B cell (primary cell): ENCODE results near the gene TCEA3. TPM values are rescaled to one million over a fixed set of nuclear protein-coding genes. Genes with fewer than 3 reads are reported as not detected.

ENCODE experiments used
- ATAC-seq: fragments of 200-7000 bp; cut with Tn5 transposase; one replicate; pipeline ENCODE4 v1.10.0; 2021; ENCODE audit warnings: low read depth, mild to moderate bottlenecking, moderate number of reproducible peaks, moderate library complexity
- CTCF ChIA-PET: fragments of 350-600 bp; sonication (Branson Sonifier 250); formaldehyde crosslinking; loops from one replicate; lab custom pipeline; 2021; ENCODE audit warnings: antibody characterized with exemption, inconsistent platforms; lab: Charles Lee
- POLR2A ChIA-PET: fragments of 350-600 bp; sonication (Branson Sonifier 250); formaldehyde crosslinking; loops from one replicate; lab custom pipeline; 2021; ENCODE audit warnings: antibody characterized with exemption; lab: Charles Lee
- DNase-seq: peaks from one replicate; pipeline ENCODE4 v3.0.0; 2013
- H2AFZ ChIP-seq: 2 replicates; pipeline ENCODE4 v1.6.1; 2012; ENCODE audit warnings: mild to moderate bottlenecking, low read depth, low read length; ENCODE audit not compliant: insufficient read depth, poor library complexity, severe bottlenecking
- H3K27ac ChIP-seq, 2 donors: 1 replicate in 1 of 2; 2 replicates in 1 of 2; pipeline ENCODE4 v1.5.1; 2012 to 2013; ENCODE audit warnings: low read length in 2 of 2, mild to moderate bottlenecking in 2 of 2, moderate library complexity in 1 of 2
- H3K27me3 ChIP-seq, 4 experiments: fragments of 200-600 bp in 1 of 4; sonication (generic) in 1 of 4; replicated peaks in 1 of 4; 1 replicate in 2 of 4; 2 replicates in 2 of 4; pipeline versions ENCODE4 v1.6.1 to v1.7.0; 2013 to 2016; ENCODE audit warnings: low read length in 3 of 4, mild to moderate bottlenecking in 2 of 4, mixed read lengths in 1 of 4, moderate library complexity in 1 of 4; ENCODE audit not compliant: insufficient read depth in 4 of 4, control insufficient read depth in 3 of 4; ENCODE audit errors: control extremely low read depth in 1 of 4
- H3K36me3 ChIP-seq, 2 experiments: replicated peaks in 1 of 2; 1 replicate in 1 of 2; 2 replicates in 1 of 2; pipeline versions ENCODE4 v1.6.1 to v1.7.1; 2013; ENCODE audit warnings: low read length in 1 of 2; ENCODE audit not compliant: insufficient read depth in 2 of 2, control insufficient read depth in 1 of 2; ENCODE audit errors: control extremely low read depth in 1 of 2, extremely low read depth in 1 of 2
- H3K4me1 ChIP-seq, 2 donors: fragments of 200-600 bp in 1 of 2; sonication (generic) in 1 of 2; 1 replicate in 1 of 2; 2 replicates in 1 of 2; pipeline versions ENCODE4 v1.5.1 to v1.6.1; 2013 to 2017; ENCODE audit warnings: low read length in 2 of 2; ENCODE audit not compliant: control insufficient read depth in 2 of 2, insufficient read depth in 2 of 2
- H3K4me2 ChIP-seq: replicated peaks from 2 replicates; pipeline ENCODE3; 2012; ENCODE audit warnings: mild to moderate bottlenecking, low read depth, low read length; ENCODE audit not compliant: poor library complexity, severe bottlenecking
- H3K4me3 ChIP-seq, 5 experiments: fragments of 200-600 bp in 1 of 5; sonication (generic) in 1 of 5; 1 replicate in 3 of 5; 2 replicates in 2 of 5; pipeline versions ENCODE4 v1.5.1 to v1.7.0; 2011 to 2016; ENCODE audit warnings: low read length in 4 of 5, mild to moderate bottlenecking in 4 of 5, low read depth in 2 of 5, control low read depth in 1 of 5, moderate library complexity in 1 of 5; ENCODE audit not compliant: insufficient read depth in 1 of 5; ENCODE audit errors: control extremely low read depth in 1 of 5, extremely low read depth in 1 of 5
- H3K79me2 ChIP-seq: fragments of 200-600 bp; sonication (generic); one replicate; pipeline ENCODE4 v1.6.0; 2016; ENCODE audit warnings: low read length; ENCODE audit not compliant: control insufficient read depth, insufficient read depth
- H3K9ac ChIP-seq: fragments of 200-600 bp; sonication (generic); 2 replicates; pipeline ENCODE4 v1.6.1; 2017; ENCODE audit warnings: mild to moderate bottlenecking, low read length, moderate library complexity
- H3K9me3 ChIP-seq, 3 donors: one replicate each; pipeline versions ENCODE4 v1.6.1 to v1.7.1; 2013; ENCODE audit warnings: low read length in 2 of 3; ENCODE audit not compliant: control insufficient read depth in 2 of 3, insufficient read depth in 1 of 3; ENCODE audit errors: control extremely low read depth in 1 of 3
- H4K20me1 ChIP-seq: 2 replicates; pipeline ENCODE4 v1.6.0; 2012; ENCODE audit warnings: mild to moderate bottlenecking, low read length; ENCODE audit not compliant: insufficient read depth, control insufficient read depth, poor library complexity, severe bottlenecking
- H3K27ac Mint-ChIP-seq: one replicate; pipeline ENCODE4 v1.8.0; 2021; ENCODE audit warnings: mixed read lengths
- H3K27me3 Mint-ChIP-seq: one replicate; pipeline ENCODE4 v1.8.0; 2021; ENCODE audit warnings: mixed read lengths
- H3K4me1 Mint-ChIP-seq: one replicate; pipeline ENCODE4 v1.8.0; 2021; ENCODE audit warnings: mixed read lengths
- H3K4me3 Mint-ChIP-seq: one replicate; pipeline ENCODE4 v1.8.0; 2021; ENCODE audit warnings: mixed read lengths
- H3K9me3 Mint-ChIP-seq: one replicate; pipeline ENCODE4 v1.8.0; 2022; ENCODE audit warnings: mixed read lengths; ENCODE audit not compliant: insufficient read depth
- CTCF ChIP-seq: fragments of 200-600 bp; IDR thresholded peaks from one replicate; pipeline ENCODE4 v1.8.0; 2022; ENCODE audit warnings: antibody characterized with exemption, mild to moderate bottlenecking
- EZH2 ChIP-seq: IDR thresholded peaks from 2 replicates; pipeline ENCODE4 v1.6.1; 2012; ENCODE audit warnings: borderline replicate concordance, low read depth, mild to moderate bottlenecking, moderate library complexity, low read length; ENCODE audit not compliant: insufficient read depth, poor library complexity, severe bottlenecking
- WGBS: methylation state at CpG from one replicate; pipeline ENCODE4 v1.1.5; 2013; ENCODE audit warnings: missing lambda C conversion rate; ENCODE audit not compliant: insufficient coverage; 5-methylcytosine and 5-hydroxymethylcytosine counted together
- intact Hi-C: fragments of 100-400 bp; cut with micrococcal nuclease; formaldehyde crosslinking; loops from one replicate; pipeline ENCODE4 v1.10.0; 2022
- polyA plus RNA-seq: library from polyadenylated mRNA; depleted of rRNA; stranded (reverse); fragments of >200 nt; gene quantifications from 2 replicates; pipeline ENCODE4 v1.2.3, GENCODE V29; 2012
- total RNA-seq, 2 donors: library from RNA; stranded (reverse); fragments of 120-200 nt in 1 of 2; gene quantifications; 1 replicate in 1 of 2; 2 replicates in 1 of 2; pipeline versions ENCODE4 v1.2.3 to v1.2.4, GENCODE V29; 2013 to 2022

The TCEA3 gene
- total and polyA plus RNA-seq, 2 donors (not counting 1 experiment from before 2014, with no cell fraction given): 0.22 TPM; not detected in 1

- Histone ChIP-seq H3K4me3 (no peak overlapping the region), H3K27me3 (no peaks in the 10 kb centered on the region), H4K20me1 (no peaks in the 10 kb centered on the region), H3K9ac (no peak overlapping the region), H3K27ac (no peak overlapping the region), H3K4me2 (no peak overlapping the region), H3K4me1 (no peaks in the 10 kb centered on the region), H3K9me3 (peaks cover 6 to 34% (median 29%) of the 10 kb centered on the region in 3 donors), H3K36me3 (peaks cover 0 to 17% of the 10 kb centered on the region in 2 experiments), H3K79me2 (no peaks in the 10 kb centered on the region), H2AFZ (no peak overlapping the region)
- WGBS: no CpG with 5 or more reads among the region's 3 CpGs
- DNase-seq (no peak), ATAC-seq (no peak)
- Mint-ChIP-seq H3K4me1 (no peaks in the 10 kb centered on the region), H3K9me3 (peaks cover 18% of the 10 kb centered on the region), H3K4me3 (no peak overlapping the region), H3K27me3 (no peaks in the 10 kb centered on the region), H3K27ac (no peak overlapping the region)
- CTCF ChIA-PET: no interaction called here
- intact Hi-C loops: no loop called here
- POLR2A ChIA-PET: no interaction called here
- no peak for TF ChIP-seq CTCF
- TF ChIP-seq EZH2: no peak
These were observed 66.2 kb downstream of the TCEA3 start for GRCh38 chr1:23358310-23358875.

- no peaks in the 10 kb centered on the region for H3K27me3 ChIP-seq
- H3K27me3 Mint-ChIP-seq: no peaks in the 10 kb centered on the region
- ChIA-PET POLR2A (no interaction called here), CTCF (interaction anchor here (0.7 to 1.4 kb wide), 2 partner anchors 12 to 173 kb away, joined by 4 read pairs; partner anchors contain the start of gene HNRNPR)
- DNase-seq: no peak
- no peaks in the 10 kb centered on the region for H3K79me2 ChIP-seq
- H3K4me1 ChIP-seq: no peaks in the 10 kb centered on the region
- H3K36me3 ChIP-seq: peaks cover 0 to 10% of the 10 kb centered on the region in 2 experiments
- no peaks in the 10 kb centered on the region for H4K20me1 ChIP-seq
- TF ChIP-seq CTCF (no peak), EZH2 (no peak)
- intact Hi-C loops: no loop called here
- WGBS: 94% methylated on average over 2 of the region's 3 CpGs
- peaks cover 2 to 24% (median 19%) of the 10 kb centered on the region in 3 donors for H3K9me3 ChIP-seq
- H3K9ac ChIP-seq: no peak overlapping the region
- H3K27ac ChIP-seq: no peak overlapping the region
- H3K4me3 ChIP-seq: no peak overlapping the region
- no peak for ATAC-seq
- no peak overlapping the region for H2AFZ ChIP-seq
- H3K4me2 ChIP-seq: no peak overlapping the region
- peaks cover 18% of the 10 kb centered on the region for H3K9me3 Mint-ChIP-seq
- no peaks in the 10 kb centered on the region for H3K4me1 Mint-ChIP-seq
- H3K27ac Mint-ChIP-seq: no peak overlapping the region
- H3K4me3 Mint-ChIP-seq: no peak overlapping the region
These were observed 67.2 kb downstream of the TCEA3 start for GRCh38 chr1:23357138-23357908.
